HCT116 (cell line): ENCODE data around the gene SNAPC4. TPM values are rescaled to one million over a fixed set of nuclear protein-coding genes. Genes with fewer than 3 reads are reported as not detected.

ENCODE experiments used
- ATAC-seq: fragments of 200-7000 bp; cut with Tn5 transposase; 2 replicates; pipeline ENCODE4 v1.9.1; 2020; ENCODE audit warnings: mild to moderate bottlenecking, moderate library complexity
- BruUV-seq: library from RNA; stranded (reverse); fragments of 400-500 nt; replicated peaks from 2 replicates; lab custom pipeline; 2021; lab: Mats Ljungman, UMichigan
- CTCF ChIA-PET: fragments of 300-600 bp; sonication (Branson Sonifier 250); formaldehyde crosslinking; loops from one replicate; lab custom pipeline; 2021; ENCODE audit warnings: antibody characterized with exemption; lab: Charles Lee
- POLR2A ChIA-PET: fragments of 300-600, 350-600 bp; sonication (Branson Sonifier 250); formaldehyde crosslinking; loops from one replicate; lab custom pipeline; 2021; ENCODE audit warnings: antibody characterized with exemption; lab: Charles Lee
- RAD21 ChIA-PET, 2 experiments: fragments of 300-600 bp; sonication (Branson Sonifier 250); formaldehyde crosslinking; loops; one replicate each; lab custom pipeline; 2023; ENCODE audit warnings: low total read pairs in 2 of 2; ENCODE audit not compliant: uncharacterized antibody in 2 of 2, unreplicated experiment in 2 of 2, low non-redundant PET in 1 of 2; lab: Charles Lee
- DNase-seq: peaks from one replicate; pipeline ENCODE4 v3.0.0-alpha.2; 2010; ENCODE audit warnings: low read depth, low spot score
- H2AFZ ChIP-seq: fragments of 200-600 bp; shearing (Covaris generic), sonication (generic); 2 replicates; pipeline ENCODE4 v1.6.1; 2017; ENCODE audit warnings: low read depth, mixed run types, mixed read lengths, antibody characterized with exemption, low read length; ENCODE audit not compliant: poor library complexity, severe bottlenecking
- H3K27ac ChIP-seq: 2 replicates; pipeline ENCODE4 v1.5.1; 2012; ENCODE audit warnings: low read depth, low read length
- H3K27me3 ChIP-seq: fragments of 200-600 bp; sonication (generic); 2 replicates; pipeline ENCODE4 v1.6.1; 2016; ENCODE audit warnings: mixed run types, low read length, mixed read lengths; ENCODE audit not compliant: insufficient read depth
- H3K36me3 ChIP-seq, 2 experiments: fragments of 200-500 bp in 1 of 2; fragments of 200-600 bp in 1 of 2; sonication (Bioruptor generic) in 1 of 2; sonication (generic) in 1 of 2; 2 replicates each; pipeline versions ENCODE4 v1.5.1 to v1.6.1; 2014 to 2016; ENCODE audit warnings: low read length in 2 of 2, inconsistent platforms in 1 of 2, mixed read lengths in 1 of 2, mixed run types in 1 of 2; ENCODE audit not compliant: insufficient read depth in 2 of 2, control insufficient read depth in 1 of 2
- H3K4me1 ChIP-seq, 2 experiments: fragments of 200-600 bp in 1 of 2; sonication (generic) in 1 of 2; 2 replicates each; pipeline versions ENCODE4 v1.5.1 to v1.6.1; 2012 to 2017; ENCODE audit warnings: low read length in 2 of 2, inconsistent platforms in 1 of 2, mild to moderate bottlenecking in 1 of 2, mixed read lengths in 1 of 2, mixed run types in 1 of 2, moderate library complexity in 1 of 2; ENCODE audit not compliant: insufficient read depth in 2 of 2, control insufficient read depth in 1 of 2
- H3K4me2 ChIP-seq: fragments of 200-600 bp; sonication (generic); 2 replicates; pipeline ENCODE4 v1.6.1; 2017; ENCODE audit warnings: mixed run types, low read length, mixed read lengths
- H3K4me3 ChIP-seq, 2 experiments: fragments of 200-600 bp in 1 of 2; sonication (generic) in 1 of 2; replicated peaks in 1 of 2; 2 replicates each; pipeline ENCODE4 v1.5.1; 2011 to 2016; ENCODE audit warnings: low read length in 2 of 2, control low read depth in 1 of 2, low read depth in 1 of 2, mild to moderate bottlenecking in 1 of 2, mixed read lengths in 1 of 2, mixed run types in 1 of 2
- H3K79me2 ChIP-seq: fragments of 200-600 bp; sonication (generic); 2 replicates; pipeline ENCODE4 v1.6.1; 2017; ENCODE audit warnings: mild to moderate bottlenecking, mixed run types, low read length, moderate library complexity, mixed read lengths; ENCODE audit not compliant: insufficient read depth
- H3K9ac ChIP-seq: fragments of 200-600 bp; sonication (generic); 2 replicates; pipeline ENCODE4 v1.6.1; 2016; ENCODE audit warnings: low read length, mixed read lengths
- H3K9me2 ChIP-seq: fragments of 200-600 bp; sonication (generic), shearing (Covaris generic); 2 replicates; pipeline ENCODE4 v1.6.1; 2017; ENCODE audit warnings: mixed run types, mild to moderate bottlenecking, moderate library complexity; ENCODE audit not compliant: insufficient read depth
- H3K9me3 ChIP-seq, 2 experiments: fragments of 200-500 bp in 1 of 2; fragments of 200-600 bp in 1 of 2; sonication (Bioruptor generic) in 1 of 2; sonication (generic) in 1 of 2; 2 replicates each; pipeline ENCODE4 v1.6.1; 2014 to 2017; ENCODE audit warnings: low read length in 2 of 2, mixed read lengths in 2 of 2, inconsistent platforms in 1 of 2, low read depth in 1 of 2, mild to moderate bottlenecking in 1 of 2, mixed run types in 1 of 2, moderate library complexity in 1 of 2; ENCODE audit not compliant: control insufficient read depth in 1 of 2, insufficient read depth in 1 of 2
- H4K20me1 ChIP-seq: fragments of 200-600 bp; sonication (generic), shearing (Covaris generic); 2 replicates; pipeline ENCODE4 v1.6.1; 2017; ENCODE audit warnings: mixed run types, mild to moderate bottlenecking, moderate library complexity; ENCODE audit not compliant: insufficient read depth
- CBX3 ChIP-seq: IDR thresholded peaks from 2 replicates; pipeline ENCODE4 v1.6.1; 2012; ENCODE audit warnings: low read depth
- CEBPB ChIP-seq: IDR thresholded peaks from 2 replicates; pipeline ENCODE4 v1.6.1; 2012; ENCODE audit warnings: low read depth
- EGR1 ChIP-seq: IDR thresholded peaks from 2 replicates; pipeline ENCODE4 v1.6.1; 2012; ENCODE audit warnings: low read depth
- ELF1 ChIP-seq: IDR thresholded peaks from 2 replicates; pipeline ENCODE4 v1.6.1; 2012; ENCODE audit warnings: low read depth, borderline replicate concordance
- MAX ChIP-seq: IDR thresholded peaks from 2 replicates; pipeline ENCODE4 v1.6.1; 2012
- POLR2A ChIP-seq: IDR thresholded peaks from 2 replicates; pipeline ENCODE4 v1.7.0; 2011; ENCODE audit warnings: borderline replicate concordance; ENCODE audit not compliant: insufficient read depth, insufficient read length; ENCODE audit errors: extremely low read depth
- POLR2AphosphoS5 ChIP-seq: IDR thresholded peaks from 2 replicates; pipeline ENCODE4 v1.6.1; 2011; ENCODE audit warnings: mild to moderate bottlenecking, low read depth, low read length, moderate library complexity
- REST ChIP-seq: IDR thresholded peaks from 2 replicates; pipeline ENCODE4 v1.6.1; 2012; ENCODE audit warnings: low read depth
- SIN3A ChIP-seq: IDR thresholded peaks from 2 replicates; pipeline ENCODE4 v1.6.1; 2012; ENCODE audit warnings: low read depth
- SP1 ChIP-seq: IDR thresholded peaks from 2 replicates; pipeline ENCODE4 v1.6.1; 2012; ENCODE audit warnings: low read depth
- ZFX ChIP-seq: fragments of 450-650 bp; IDR thresholded peaks from 2 replicates; pipeline ENCODE4 v1.6.1; 2017
- intact Hi-C: fragments of 100-400 bp; cut with micrococcal nuclease; formaldehyde crosslinking; loops from 2 replicates; pipeline ENCODE4 v1.10.0; 2022
- total RNA-seq: library from RNA; stranded (reverse); gene quantifications from one replicate; pipeline ENCODE4 v1.2.1, GENCODE V29; 2021; ENCODE audit not compliant: unreplicated experiment

Gene SNAPC4
- total RNA-seq, 1 experiment from 2014 or later = 20.4 TPM

GRCh38 chr9:136421791-136422190 is 21.8 kb upstream of the SNAPC4 start:
- ATAC-seq = no peak
- ChIA-PET POLR2A (no interaction called here), CTCF (no interaction called here), RAD21 (no interaction called here)
- BruUV-seq = no TSS peak
- Histone ChIP-seq H3K36me3 (peaks cover 40 to 53% of the 10 kb centered on the region in 2 experiments; a peak in 3 of 4 replicates), H3K27me3 (no peaks in the 10 kb centered on the region), H3K9me3 (no peaks in the 10 kb centered on the region), H3K9me2 (no peaks in the 10 kb centered on the region), H3K4me3 (no peak overlapping the region), H3K79me2 (peaks cover 5% of the 10 kb centered on the region; the same call in 1 of the 2 replicates), H3K9ac (no peak overlapping the region), H3K4me2 (no peak overlapping the region), H4K20me1 (no peaks in the 10 kb centered on the region), H3K27ac (no peak overlapping the region), H3K4me1 (no peaks in the 10 kb centered on the region), H2AFZ (no peak overlapping the region)
- intact Hi-C loops = no loop called here
- DNase-seq = no peak
- TF ChIP-seq POLR2A = no peak
- no peak for TF ChIP-seq CEBPB
- TF ChIP-seq SP1 = no peak
- TF ChIP-seq SIN3A = no peak
- no peak for TF ChIP-seq EGR1
- no peak for TF ChIP-seq CBX3
- TF ChIP-seq REST = no peak
- no peak for TF ChIP-seq ELF1
- no peak for TF ChIP-seq MAX
- TF ChIP-seq POLR2AphosphoS5 = no peak
- TF ChIP-seq ZFX = no peak
